MCF 10A (cell line): ENCODE data around the gene TMCC2. TPM values are rescaled to one million over a fixed set of nuclear protein-coding genes. Genes with fewer than 3 reads are reported as not detected.

ENCODE experiments used
- BruUV-seq: library from RNA; stranded (reverse); fragments of 400-500 nt; replicated peaks from 2 replicates; lab custom pipeline; 2021; lab: Mats Ljungman, UMichigan
- CTCF ChIA-PET: fragments of 300-600 bp; sonication (Branson Sonifier 250); formaldehyde crosslinking; extraction: SDS; loops from one replicate; lab custom pipeline; 2021; ENCODE audit warnings: antibody characterized with exemption, inconsistent platforms; lab: Yijun Ruan, JAX
- POLR2A ChIA-PET: fragments of 300-600, 350-650 bp; sonication (Branson Sonifier 250); formaldehyde crosslinking; extraction: SDS; loops from one replicate; lab custom pipeline; 2020; ENCODE audit warnings: antibody characterized with exemption, inconsistent platforms; lab: Yijun Ruan, JAX
- DNase-seq: peaks from one replicate; pipeline ENCODE4 v3.0.0-alpha.2; 2018; ENCODE audit not compliant: unreplicated experiment
- H3K27ac Mint-ChIP-seq: one replicate; pipeline ENCODE4 v1.8.0; 2022; ENCODE audit warnings: mild to moderate bottlenecking, low read depth, mixed read lengths; ENCODE audit not compliant: unreplicated experiment
- H3K27me3 Mint-ChIP-seq: one replicate; pipeline ENCODE4 v1.8.0; 2022; ENCODE audit warnings: mixed read lengths; ENCODE audit not compliant: insufficient read depth, unreplicated experiment
- H3K36me3 Mint-ChIP-seq: one replicate; pipeline ENCODE4 v1.8.0; 2022; ENCODE audit warnings: mild to moderate bottlenecking, moderate library complexity, mixed read lengths; ENCODE audit not compliant: insufficient read depth, unreplicated experiment
- H3K4me1 Mint-ChIP-seq: one replicate; pipeline ENCODE4 v1.8.0; 2022; ENCODE audit warnings: mixed read lengths; ENCODE audit not compliant: insufficient read depth, unreplicated experiment
- H3K4me3 Mint-ChIP-seq: one replicate; pipeline ENCODE4 v1.8.0; 2022; ENCODE audit warnings: mild to moderate bottlenecking, moderate library complexity, mixed read lengths; ENCODE audit not compliant: unreplicated experiment
- H3K9me3 Mint-ChIP-seq: one replicate; pipeline ENCODE4 v1.8.0; 2022; ENCODE audit warnings: mixed read lengths; ENCODE audit not compliant: unreplicated experiment
- intact Hi-C: fragments of 100-400 bp; cut with micrococcal nuclease; formaldehyde crosslinking; loops from 2 replicates; pipeline ENCODE4 v1.14.1; 2022
- total RNA-seq: library from RNA; stranded (reverse); gene quantifications from 2 replicates; pipeline ENCODE4 v1.2.3, GENCODE V29; 2022
- TF ChIP-seq, protein P1 (sequence below): fragments of 200-600 bp; IDR thresholded peaks from one replicate; pipeline ENCODE4 v1.8.0; 2022; ENCODE audit warnings: antibody characterized with exemption, mild to moderate bottlenecking; ENCODE audit not compliant: unreplicated experiment

Gene TMCC2
- total RNA-seq, 1 experiment from 2014 or later = 0.79 TPM

- DNase-seq = no peak
- Mint-ChIP-seq H3K4me3 (no peak overlapping the region), H3K9me3 (no peaks in the 10 kb centered on the region), H3K27ac (no peak overlapping the region), H3K4me1 (peaks cover 10% of the 10 kb centered on the region), H3K27me3 (no peaks in the 10 kb centered on the region), H3K36me3 (peaks cover 89% of the 10 kb centered on the region)
- ChIA-PET POLR2A (interaction anchor here (12.6 kb wide), 1 partner anchor 11 kb away, joined by 243 read pairs; the partner anchor contains the start of gene NUAK2), CTCF (interaction anchor here (0.5 to 17.1 kb wide), 6 partner anchors 11 to 192 kb away, joined by 3 to 197 read pairs (median 4); partner anchors contain the start of gene NUAK2)
- intact Hi-C loops = no loop called here
- TF ChIP-seq, protein P1, sequence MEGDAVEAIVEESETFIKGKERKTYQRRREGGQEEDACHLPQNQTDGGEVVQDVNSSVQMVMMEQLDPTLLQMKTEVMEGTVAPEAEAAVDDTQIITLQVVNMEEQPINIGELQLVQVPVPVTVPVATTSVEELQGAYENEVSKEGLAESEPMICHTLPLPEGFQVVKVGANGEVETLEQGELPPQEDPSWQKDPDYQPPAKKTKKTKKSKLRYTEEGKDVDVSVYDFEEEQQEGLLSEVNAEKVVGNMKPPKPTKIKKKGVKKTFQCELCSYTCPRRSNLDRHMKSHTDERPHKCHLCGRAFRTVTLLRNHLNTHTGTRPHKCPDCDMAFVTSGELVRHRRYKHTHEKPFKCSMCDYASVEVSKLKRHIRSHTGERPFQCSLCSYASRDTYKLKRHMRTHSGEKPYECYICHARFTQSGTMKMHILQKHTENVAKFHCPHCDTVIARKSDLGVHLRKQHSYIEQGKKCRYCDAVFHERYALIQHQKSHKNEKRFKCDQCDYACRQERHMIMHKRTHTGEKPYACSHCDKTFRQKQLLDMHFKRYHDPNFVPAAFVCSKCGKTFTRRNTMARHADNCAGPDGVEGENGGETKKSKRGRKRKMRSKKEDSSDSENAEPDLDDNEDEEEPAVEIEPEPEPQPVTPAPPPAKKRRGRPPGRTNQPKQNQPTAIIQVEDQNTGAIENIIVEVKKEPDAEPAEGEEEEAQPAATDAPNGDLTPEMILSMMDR = no peak
- BruUV-seq = no TSS peak
Observed at GRCh38 chr1:205306929-205307566, 79.3 kb downstream of the TMCC2 start.

DNA sequence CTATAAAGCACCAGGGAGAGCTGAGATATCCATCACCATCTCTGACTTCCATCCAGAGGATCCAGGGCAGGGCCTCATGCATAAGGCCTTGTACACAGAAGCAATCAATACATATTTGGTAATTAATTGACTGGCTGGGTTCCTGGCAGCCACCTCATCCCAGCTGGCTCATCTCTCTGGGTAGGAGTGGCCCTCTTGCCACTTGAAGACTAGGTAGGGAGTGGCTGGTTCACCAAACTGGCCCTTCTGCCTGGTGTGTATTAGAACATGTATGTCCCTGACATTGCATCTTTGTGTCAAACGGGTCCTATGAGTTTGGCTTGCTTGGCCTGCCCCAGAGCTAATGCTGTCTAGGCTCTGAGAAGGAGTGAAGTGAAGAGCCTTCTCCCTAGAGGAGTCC lies 82.0 kb downstream of the TMCC2 start:
- intact Hi-C loops = no loop called here
- CTCF ChIA-PET = interaction anchor here (1.2 to 2.9 kb wide), 3 partner anchors 27 to 37 kb away, joined by 6 to 16 read pairs (median 6); no protein-coding TSS in a partner anchor
- H3K4me3 Mint-ChIP-seq = no peak overlapping the region
- H3K9me3 Mint-ChIP-seq = no peaks in the 10 kb centered on the region
- POLR2A ChIA-PET = interaction anchor here (0.8 to 1.5 kb wide), 2 partner anchors 18 to 25 kb away, joined by 3 to 7 read pairs; no protein-coding TSS in a partner anchor
- peaks cover 5% of the 10 kb centered on the region for H3K4me1 Mint-ChIP-seq
- DNase-seq = no peak
- TF ChIP-seq, protein P1 = no peak
- peaks cover 66% of the 10 kb centered on the region for H3K36me3 Mint-ChIP-seq
- H3K27me3 Mint-ChIP-seq = no peaks in the 10 kb centered on the region
- no peak overlapping the region for H3K27ac Mint-ChIP-seq
- no TSS peak for BruUV-seq

- TF ChIP-seq, protein P1 = no peak
- BruUV-seq = no TSS peak
- no peaks in the 10 kb centered on the region for H3K9me3 Mint-ChIP-seq
Observed at GRCh38 chr1:205310976-205311704, 83.4 kb downstream of the TMCC2 start.

More at GRCh38 chr1:205310976-205311704, 83.4 kb downstream of the TMCC2 start:
- POLR2A ChIA-PET = interaction anchor here (1.2 to 1.3 kb wide), 2 partner anchors 10 to 16 kb away, joined by 3 to 8 read pairs; no protein-coding TSS in a partner anchor
- Mint-ChIP-seq H3K36me3 (peaks cover 54% of the 10 kb centered on the region), H3K4me3 (no peak overlapping the region), H3K27me3 (no peaks in the 10 kb centered on the region), H3K27ac (no peak overlapping the region), H3K4me1 (peaks cover 7% of the 10 kb centered on the region)
- intact Hi-C loops = no loop called here
- CTCF ChIA-PET = interaction anchor here (0.5 to 2.9 kb wide), 9 partner anchors 10 to 1969 kb away, joined by 3 to 16 read pairs (median 4); partner anchors contain the start of gene NUAK2
- no peak for DNase-seq
